NOMO-1 treated with dmso at 0.1 percent for 144 hours (cell line): Measurements from ENCODE around the gene HAUS7.

ENCODE experiments used
- DNase-seq: peaks from one replicate; lab custom pipeline; 2025; ENCODE audit not compliant: unreplicated experiment; lab: John Stamatoyannopoulos, UW

Gene HAUS7

GRCh38 chrX:153457136-153457825, 13.1 kb downstream of the HAUS7 start:
- no peak for DNase-seq

- no peak for DNase-seq
Measured at GRCh38 chrX:153456704-153457103, 13.7 kb downstream of the HAUS7 start.

GRCh38 chrX:153456161-153456560, 14.2 kb downstream of the HAUS7 start:
- DNase-seq = no peak

GRCh38 chrX:153455571-153455970, 14.8 kb downstream of the HAUS7 start:
- DNase-seq = no peak

- DNase-seq = no peak
Measured at GRCh38 chrX:153454901-153455550, 15.3 kb downstream of the HAUS7 start.

- DNase-seq = no peak
Measured at GRCh38 chrX:153450949-153451277, 19.5 kb downstream of the HAUS7 start.

GRCh38 chrX:153450114-153450948, 20.0 kb downstream of the HAUS7 start:
- DNase-seq = no peak

- DNase-seq = no peak
Measured at GRCh38 chrX:153449368-153450113, 20.8 kb downstream of the HAUS7 start.

GRCh38 chrX:153448556-153449367, 21.6 kb downstream of the HAUS7 start:
- no peak for DNase-seq

- no peak for DNase-seq
Measured at GRCh38 chrX:153447581-153447960, 22.8 kb downstream of the HAUS7 start.

- DNase-seq = no peak
Measured at GRCh38 chrX:153446950-153447580, 23.3 kb downstream of the HAUS7 start.

- no peak for DNase-seq
Measured at GRCh38 chrX:153446636-153446936, 23.8 kb downstream of the HAUS7 start.

- DNase-seq = no peak
Measured at GRCh38 chrX:153445856-153446635, 24.3 kb downstream of the HAUS7 start, which contains the start of gene TREX2. Gene TREX2, minus strand, starts transcription at chrX:153446056. Its CDS starts 626 bp downstream, at chrX:153445430.

GRCh38 chrX:153445106-153445855, 25.1 kb downstream of the HAUS7 start:
- no peak for DNase-seq

- no peak for DNase-seq
Measured at GRCh38 chrX:153444333-153445011, 25.9 kb downstream of the HAUS7 start.

- DNase-seq = no peak
Measured at GRCh38 chrX:153443476-153444332, 26.7 kb downstream of the HAUS7 start.

GRCh38 chrX:153442463-153442862, 27.9 kb downstream of the HAUS7 start:
- no peak for DNase-seq
